K562 (cell line): Measurements from ENCODE around the gene IGF1R. TPM values are rescaled to one million over a fixed set of nuclear protein-coding genes. Genes with fewer than 3 reads are reported as not detected.

Source experiments
- ATAC-seq: fragments of 200-7000 bp; cut with Tn5 transposase; 3 replicates; pipeline ENCODE4 v1.9.1; 2020; ENCODE audit warnings: moderate library complexity
- BruUV-seq: library from RNA; stranded (reverse); fragments of 400-500 nt; replicated peaks from 2 replicates; lab custom pipeline; 2021; lab: Mats Ljungman, UMichigan
- CTCF ChIA-PET: fragments of 300-600 bp; formaldehyde crosslinking; extraction: SDS; loops from one replicate; lab custom pipeline; 2021; ENCODE audit warnings: low intra/inter-chr PET ratio; lab: Yijun Ruan, JAX
- POLR2A ChIA-PET: fragments of 300-600, 350-650 bp; sonication (Branson Sonifier 250); formaldehyde crosslinking; extraction: SDS; loops from one replicate; lab custom pipeline; 2021; ENCODE audit warnings: antibody characterized with exemption, inconsistent platforms; lab: Yijun Ruan, JAX
- DNase-seq, 4 experiments: peaks; one replicate each; pipeline versions ENCODE4 v3.0.0 to v3.0.0-alpha.2; 2011 to 2018; ENCODE audit warnings: low spot score in 3 of 4, mixed read lengths in 3 of 4; ENCODE audit errors: extremely low read depth in 1 of 4
- FAIRE-seq: peaks from 2 replicates; lab custom pipeline; 2011; peaks lifted over from hg19 to GRCh38; lab: Jason Lieb, UNC
- H2AFZ ChIP-seq: 2 replicates; pipeline ENCODE4 v1.6.0; 2011; ENCODE audit warnings: low read depth, low read length, control low read depth, inconsistent platforms
- H3K27ac ChIP-seq: fragments of 200-600 bp; 3 replicates; pipeline ENCODE4 v1.8.0; 2011; ENCODE audit warnings: low read depth, mild to moderate bottlenecking, control low read depth, inconsistent platforms, low read length, moderate library complexity, mixed read lengths; ENCODE audit errors: extremely low read depth
- H3K27me3 ChIP-seq, 2 experiments: fragments of 300-600 bp in 1 of 2; 2 replicates in 1 of 2; 3 replicates in 1 of 2; pipeline versions ENCODE4 v1.6.0 to v1.8.0; 2011; ENCODE audit warnings: inconsistent platforms in 2 of 2, low read length in 2 of 2, mild to moderate bottlenecking in 1 of 2, mixed read lengths in 1 of 2, moderate library complexity in 1 of 2; ENCODE audit not compliant: control insufficient read depth in 2 of 2, insufficient read depth in 2 of 2
- H3K36me3 ChIP-seq: fragments of 300-600 bp; 3 replicates; pipeline ENCODE4 v1.8.0; 2011; ENCODE audit warnings: mild to moderate bottlenecking, low read length, inconsistent platforms; ENCODE audit not compliant: control insufficient read depth, insufficient read depth
- H3K4me1 ChIP-seq, 2 experiments: fragments of 200-600 bp in 1 of 2; replicated peaks in 1 of 2; 2 replicates in 1 of 2; 3 replicates in 1 of 2; pipeline versions ENCODE4 v1.5.1 to v1.8.0; 2011; ENCODE audit warnings: inconsistent platforms in 2 of 2, low read length in 2 of 2, mild to moderate bottlenecking in 1 of 2, mixed read lengths in 1 of 2, moderate library complexity in 1 of 2; ENCODE audit not compliant: control insufficient read depth in 2 of 2, insufficient read depth in 2 of 2
- H3K4me2 ChIP-seq: 2 replicates; pipeline ENCODE4 v1.6.1; 2011; ENCODE audit warnings: low read length, control low read depth, inconsistent platforms, mixed read lengths; ENCODE audit not compliant: insufficient read depth
- H3K4me3 ChIP-seq: fragments of 200-600 bp; sonication (generic), shearing (Covaris generic); 2 replicates; pipeline ENCODE4 v1.5.1; 2016; ENCODE audit warnings: control low read depth, inconsistent platforms
- H3K79me2 ChIP-seq: fragments of 200-600 bp; 3 replicates; pipeline ENCODE4 v1.8.0; 2011; ENCODE audit warnings: low read length, inconsistent platforms; ENCODE audit not compliant: control insufficient read depth, insufficient read depth
- H3K9ac ChIP-seq, 2 experiments: 2 replicates each; pipeline versions ENCODE4 v1.6.0 to v1.6.1; 2011; ENCODE audit warnings: low read depth in 2 of 2, low read length in 2 of 2, control low read depth in 1 of 2, inconsistent platforms in 1 of 2, mild to moderate bottlenecking in 1 of 2, mixed read lengths in 1 of 2; ENCODE audit not compliant: insufficient read depth in 1 of 2
- H3K9me1 ChIP-seq: one replicate; pipeline ENCODE4 v1.6.0; 2011; ENCODE audit warnings: inconsistent platforms, mild to moderate bottlenecking, low read length, moderate library complexity; ENCODE audit not compliant: control insufficient read depth, insufficient read depth
- H3K9me3 ChIP-seq: replicated peaks from 2 replicates; pipeline ENCODE4 v1.5.1; 2011; ENCODE audit warnings: low read depth, low read length, inconsistent platforms; ENCODE audit not compliant: control insufficient read depth, insufficient read depth
- H4K20me1 ChIP-seq: replicated peaks from 2 replicates; pipeline ENCODE4 v1.6.1; 2011; ENCODE audit warnings: low read length, inconsistent platforms, mixed read lengths; ENCODE audit not compliant: control insufficient read depth, insufficient read depth
- CBX3 ChIP-seq, 2 experiments: IDR thresholded peaks; 1 replicate in 1 of 2; 2 replicates in 1 of 2; pipeline ENCODE4 v1.6.1; 2012; ENCODE audit warnings: inconsistent platforms in 2 of 2, low read length in 2 of 2, borderline replicate concordance in 1 of 2, control low read depth in 1 of 2
- GABPA ChIP-seq: fragments of 200-800 bp; sonication (Bioruptor generic); conservative IDR thresholded peaks from 2 replicates; pipeline ENCODE4 v1.6.1; 2016; ENCODE audit warnings: low read depth, missing genetic modification characterization, missing compliant biosample characterization
- LCOR ChIP-seq: sonication (generic); formaldehyde crosslinking; IDR thresholded peaks from 2 replicates; pipeline ENCODE4 v1.8.0; 2022; ENCODE audit warnings: mild to moderate bottlenecking, missing genetic modification reagents
- NFATC3 ChIP-seq: fragments of 450-650 bp; IDR thresholded peaks from 2 replicates; pipeline ENCODE4 v1.6.1; 2017; ENCODE audit warnings: mild to moderate bottlenecking
- POLR2AphosphoS2 ChIP-seq: IDR thresholded peaks from 2 replicates; pipeline ENCODE4 v1.6.1; 2012; ENCODE audit warnings: low read length, improper control_type of control experiment
- PTTG1 ChIP-seq: fragments of 450-650 bp; IDR thresholded peaks from 2 replicates; pipeline ENCODE4 v1.6.1; 2016; ENCODE audit warnings: low read depth, mild to moderate bottlenecking, missing genetic modification characterization, missing compliant biosample characterization
- RB1 ChIP-seq: fragments of 450-650 bp; IDR thresholded peaks from 2 replicates; pipeline ENCODE4 v1.6.1; 2017; ENCODE audit warnings: low read depth, mild to moderate bottlenecking
- STAG1 ChIP-seq: sonication (generic); formaldehyde crosslinking; IDR thresholded peaks from 2 replicates; pipeline ENCODE4 v1.5.0; 2020; ENCODE audit warnings: missing genetic modification reagents, borderline replicate concordance
- TCF7L2 ChIP-seq: fragments of 150-350 bp; IDR thresholded peaks from 2 replicates; pipeline ENCODE4 v1.6.1; 2016; ENCODE audit warnings: low read depth, mild to moderate bottlenecking, low read length, moderate library complexity
- TCFL5 ChIP-seq: fragments of 250-450 bp; sonication (Bioruptor Pico); conservative IDR thresholded peaks from 2 replicates; pipeline ENCODE4 v1.6.1; 2021; ENCODE audit warnings: mild to moderate bottlenecking, moderate library complexity, matching md5 sums
- ZNF134 ChIP-seq: fragments of 250-450 bp; sonication (Bioruptor Pico); conservative IDR thresholded peaks from 2 replicates; pipeline ENCODE4 v1.4.0; 2020
- ZNF3 ChIP-seq: fragments of 250-450 bp; sonication (Bioruptor Pico); IDR thresholded peaks from 2 replicates; pipeline ENCODE4 v1.5.0; 2021; ENCODE audit warnings: mild to moderate bottlenecking, moderate library complexity
- ZNF668 ChIP-seq: fragments of 250-450 bp; sonication (Bioruptor Pico); IDR thresholded peaks from 2 replicates; pipeline ENCODE4 v1.8.0; 2022; ENCODE audit warnings: mild to moderate bottlenecking, inconsistent platforms
- WGBS: fragments of 100-300 bp; shearing (Covaris generic); methylation state at CpG from one replicate; pipeline ENCODE4 v1.1.6; 2016; ENCODE audit warnings: low coverage, mixed read lengths; ENCODE audit not compliant: insufficient coverage; ENCODE audit errors: missing lambda C conversion rate; 5-methylcytosine and 5-hydroxymethylcytosine counted together
- in situ Hi-C: fragments of 300-500 bp; cut with MboI; formaldehyde crosslinking; loops from 4 replicates; pipeline ENCODE4 v1.15.0; 2018; ENCODE audit warnings: inconsistent platforms, mixed read lengths
- intact Hi-C: fragments of 100-400 bp; cut with micrococcal nuclease; formaldehyde crosslinking; loops from 2 replicates; pipeline ENCODE4 v1.14.2; 2022
- polyA plus RNA-seq, 8 experiments: library from polyadenylated mRNA; depleted of rRNA in 4 of 8; stranded (reverse) in 5 of 8; unstranded in 3 of 8; fragments of >200 nt; fragmentation: Nextera tagmentation in 2 of 8; fragmentation: Illumina TruSeq in 1 of 8; extraction: Ambion mirVana in 2 of 8; extraction: Trizol in 1 of 8; gene quantifications; 2 replicates each; pipeline versions ENCODE4 v1.2.1 to v1.2.3, GENCODE V29; 2011 to 2014; ENCODE audit warnings: inconsistent platforms in 1 of 8, missing spikeins in 1 of 8
- total RNA-seq, 7 experiments: library from RNA; depleted of rRNA in 6 of 7; stranded (reverse); fragments of >200 nt in 6 of 7; fragmentation: Illumina TruSeq in 2 of 7; extraction: Trizol in 2 of 7; gene quantifications; 2 replicates each; pipeline versions ENCODE4 v1.2.1 to v1.2.3, GENCODE V29; 2011 to 2021; ENCODE audit warnings: low replicate concordance in 1 of 7
- TF ChIP-seq, protein P1 (sequence below): fragments of 200-800 bp; sonication (Bioruptor generic); IDR thresholded peaks from 2 replicates; pipeline ENCODE4 v1.6.1; 2017; ENCODE audit warnings: missing genetic modification characterization, missing compliant biosample characterization
- TF ChIP-seq, protein P2 (sequence below): fragments of 250-450 bp; sonication (Bioruptor Pico); IDR thresholded peaks from 2 replicates; pipeline ENCODE4 v1.8.0; 2022; ENCODE audit warnings: moderate library complexity, mild to moderate bottlenecking, inconsistent platforms
- TF ChIP-seq, protein P3 (sequence below): fragments of 450-650 bp; formaldehyde crosslinking; IDR thresholded peaks from 2 replicates; pipeline ENCODE4 v1.4.0; 2022; ENCODE audit warnings: missing genetic modification characterization
- TF ChIP-seq, protein P4 (sequence below), 2 experiments: fragments of 150-350 bp in 1 of 2; IDR thresholded peaks; 2 replicates each; pipeline ENCODE4 v1.6.1; 2012 to 2016; ENCODE audit warnings: low read depth in 2 of 2, low read length in 2 of 2, mild to moderate bottlenecking in 1 of 2, moderate library complexity in 1 of 2

The IGF1R gene
- total and polyA plus RNA-seq, 9 of the 15 experiments (the other 6 are each of a cell fraction or from before 2014, with no cell fraction given): 0.35 to 8.0 (median 1.6) TPM

DNA sequence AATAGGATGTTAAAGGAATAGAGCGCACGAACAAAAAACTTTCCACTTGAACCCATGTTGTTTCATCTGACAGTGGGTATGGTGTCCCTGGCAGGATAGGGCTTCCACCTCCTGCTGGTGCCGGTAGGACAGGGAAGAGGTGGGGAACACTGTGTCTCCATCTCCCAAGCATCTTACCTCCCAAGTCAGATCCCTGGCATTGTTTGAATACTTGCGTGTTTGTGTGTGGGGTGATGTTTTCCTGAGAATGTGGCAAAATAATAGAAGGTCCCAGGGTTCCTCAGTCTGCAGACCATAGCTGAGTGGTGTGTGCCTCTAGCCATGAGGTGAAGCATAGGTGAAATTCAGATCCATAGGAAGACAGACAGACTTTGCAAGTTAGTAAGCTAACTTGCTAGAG lies 119.4 kb downstream of the IGF1R start:
- Histone ChIP-seq H2AFZ (no peak overlapping the region), H3K4me3 (no peak overlapping the region), H3K9me1 (no peaks in the 10 kb centered on the region), H3K4me2 (no peak overlapping the region), H3K9ac (no peak overlapping the region), H3K36me3 (no peaks in the 10 kb centered on the region), H3K9me3 (no peaks in the 10 kb centered on the region), H3K27me3 (peaks cover 17 to 26% of the 10 kb centered on the region in 2 experiments), H3K79me2 (no peaks in the 10 kb centered on the region), H3K27ac (no peak overlapping the region), H4K20me1 (peaks cover 13% of the 10 kb centered on the region; the same call in 1 of the 2 replicates), H3K4me1 (no peaks in the 10 kb centered on the region)
- FAIRE-seq (no peak), ATAC-seq (no peak), DNase-seq (no peak)
- intact Hi-C loops (no loop called here), in situ Hi-C loops (no loop called here)
- ChIA-PET CTCF (no interaction called here), POLR2A (no interaction called here)
- WGBS: 34% methylated on average over 4 of the region's 4 CpGs
- no TSS peak for BruUV-seq
- TF ChIP-seq STAG1 (CRISPR knock-in tag) (no peak), GABPA (tag) (no peak), CBX3 (IDR thresholded peaks at IDR 0.05; ENCODE audit: borderline replicate concordance in 1 of 2, low read length in 2 of 2) (no peak), ZNF668 (no peak), PTTG1 (tag) (no peak), TCF7L2 (no peak), POLR2AphosphoS2 (no peak), RB1 (no peak), TCFL5 (CRISPR knock-in tag) (no peak), LCOR (CRISPR knock-in tag) (no peak), NFATC3 (no peak), ZNF3 (CRISPR knock-in tag) (no peak), ZNF134 (CRISPR knock-in tag) (no peak)
- TF ChIP-seq, protein P1, sequence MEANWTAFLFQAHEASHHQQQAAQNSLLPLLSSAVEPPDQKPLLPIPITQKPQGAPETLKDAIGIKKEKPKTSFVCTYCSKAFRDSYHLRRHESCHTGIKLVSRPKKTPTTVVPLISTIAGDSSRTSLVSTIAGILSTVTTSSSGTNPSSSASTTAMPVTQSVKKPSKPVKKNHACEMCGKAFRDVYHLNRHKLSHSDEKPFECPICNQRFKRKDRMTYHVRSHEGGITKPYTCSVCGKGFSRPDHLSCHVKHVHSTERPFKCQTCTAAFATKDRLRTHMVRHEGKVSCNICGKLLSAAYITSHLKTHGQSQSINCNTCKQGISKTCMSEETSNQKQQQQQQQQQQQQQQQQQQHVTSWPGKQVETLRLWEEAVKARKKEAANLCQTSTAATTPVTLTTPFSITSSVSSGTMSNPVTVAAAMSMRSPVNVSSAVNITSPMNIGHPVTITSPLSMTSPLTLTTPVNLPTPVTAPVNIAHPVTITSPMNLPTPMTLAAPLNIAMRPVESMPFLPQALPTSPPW (CRISPR knock-in tag): no peak
- TF ChIP-seq, protein P2, sequence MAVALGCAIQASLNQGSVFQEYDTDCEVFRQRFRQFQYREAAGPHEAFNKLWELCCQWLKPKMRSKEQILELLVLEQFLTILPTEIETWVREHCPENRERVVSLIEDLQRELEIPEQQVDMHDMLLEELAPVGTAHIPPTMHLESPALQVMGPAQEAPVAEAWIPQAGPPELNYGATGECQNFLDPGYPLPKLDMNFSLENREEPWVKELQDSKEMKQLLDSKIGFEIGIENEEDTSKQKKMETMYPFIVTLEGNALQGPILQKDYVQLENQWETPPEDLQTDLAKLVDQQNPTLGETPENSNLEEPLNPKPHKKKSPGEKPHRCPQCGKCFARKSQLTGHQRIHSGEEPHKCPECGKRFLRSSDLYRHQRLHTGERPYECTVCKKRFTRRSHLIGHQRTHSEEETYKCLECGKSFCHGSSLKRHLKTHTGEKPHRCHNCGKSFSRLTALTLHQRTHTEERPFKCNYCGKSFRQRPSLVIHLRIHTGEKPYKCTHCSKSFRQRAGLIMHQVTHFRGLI (CRISPR knock-in tag): no peak
- TF ChIP-seq, protein P3, sequence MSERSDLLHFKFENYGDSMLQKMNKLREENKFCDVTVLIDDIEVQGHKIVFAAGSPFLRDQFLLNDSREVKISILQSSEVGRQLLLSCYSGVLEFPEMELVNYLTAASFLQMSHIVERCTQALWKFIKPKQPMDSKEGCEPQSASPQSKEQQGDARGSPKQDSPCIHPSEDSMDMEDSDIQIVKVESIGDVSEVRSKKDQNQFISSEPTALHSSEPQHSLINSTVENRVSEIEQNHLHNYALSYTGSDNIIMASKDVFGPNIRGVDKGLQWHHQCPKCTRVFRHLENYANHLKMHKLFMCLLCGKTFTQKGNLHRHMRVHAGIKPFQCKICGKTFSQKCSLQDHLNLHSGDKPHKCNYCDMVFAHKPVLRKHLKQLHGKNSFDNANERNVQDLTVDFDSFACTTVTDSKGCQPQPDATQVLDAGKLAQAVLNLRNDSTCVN (CRISPR knock-in tag): no peak
- TF ChIP-seq, protein P4, sequence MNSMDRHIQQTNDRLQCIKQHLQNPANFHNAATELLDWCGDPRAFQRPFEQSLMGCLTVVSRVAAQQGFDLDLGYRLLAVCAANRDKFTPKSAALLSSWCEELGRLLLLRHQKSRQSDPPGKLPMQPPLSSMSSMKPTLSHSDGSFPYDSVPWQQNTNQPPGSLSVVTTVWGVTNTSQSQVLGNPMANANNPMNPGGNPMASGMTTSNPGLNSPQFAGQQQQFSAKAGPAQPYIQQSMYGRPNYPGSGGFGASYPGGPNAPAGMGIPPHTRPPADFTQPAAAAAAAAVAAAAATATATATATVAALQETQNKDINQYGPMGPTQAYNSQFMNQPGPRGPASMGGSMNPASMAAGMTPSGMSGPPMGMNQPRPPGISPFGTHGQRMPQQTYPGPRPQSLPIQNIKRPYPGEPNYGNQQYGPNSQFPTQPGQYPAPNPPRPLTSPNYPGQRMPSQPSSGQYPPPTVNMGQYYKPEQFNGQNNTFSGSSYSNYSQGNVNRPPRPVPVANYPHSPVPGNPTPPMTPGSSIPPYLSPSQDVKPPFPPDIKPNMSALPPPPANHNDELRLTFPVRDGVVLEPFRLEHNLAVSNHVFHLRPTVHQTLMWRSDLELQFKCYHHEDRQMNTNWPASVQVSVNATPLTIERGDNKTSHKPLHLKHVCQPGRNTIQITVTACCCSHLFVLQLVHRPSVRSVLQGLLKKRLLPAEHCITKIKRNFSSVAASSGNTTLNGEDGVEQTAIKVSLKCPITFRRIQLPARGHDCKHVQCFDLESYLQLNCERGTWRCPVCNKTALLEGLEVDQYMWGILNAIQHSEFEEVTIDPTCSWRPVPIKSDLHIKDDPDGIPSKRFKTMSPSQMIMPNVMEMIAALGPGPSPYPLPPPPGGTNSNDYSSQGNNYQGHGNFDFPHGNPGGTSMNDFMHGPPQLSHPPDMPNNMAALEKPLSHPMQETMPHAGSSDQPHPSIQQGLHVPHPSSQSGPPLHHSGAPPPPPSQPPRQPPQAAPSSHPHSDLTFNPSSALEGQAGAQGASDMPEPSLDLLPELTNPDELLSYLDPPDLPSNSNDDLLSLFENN (IDR thresholded peaks at IDR 0.05; ENCODE audit: low read depth in 2 of 2, low read length in 2 of 2): no peak
